Gastrocnemius medialis (tissue), 4 donors: ENCODE data around the gene ATF4. TPM values are rescaled to one million over a fixed set of nuclear protein-coding genes. Genes with fewer than 3 reads are reported as not detected.

Experiments
- ATAC-seq, 2 donors: fragments of 150-250 bp; one replicate each; pipeline ENCODE4 v1.9.1; 2016
- DNase-seq, 2 donors: peaks; one replicate each; pipeline ENCODE4 v3.0.0-alpha.2; 2019
- H3K27ac ChIP-seq, 4 donors: fragments of 200-600 bp; sonication (generic); 1 replicate in 1 of 4; 2 replicates in 3 of 4; pipeline ENCODE4 v1.5.1; 2016 to 2018; ENCODE audit warnings: mild to moderate bottlenecking in 2 of 4, moderate library complexity in 1 of 4
- H3K27me3 ChIP-seq, 3 donors: fragments of 200-600 bp; sonication (generic) in 2 of 3; 1 replicate in 1 of 3; 2 replicates in 2 of 3; pipeline versions ENCODE4 v1.5.1 to v1.6.0; 2016 to 2019; ENCODE audit warnings: mild to moderate bottlenecking in 1 of 3, moderate library complexity in 1 of 3
- H3K36me3 ChIP-seq, 2 donors: fragments of 200-600 bp; sonication (generic) in 1 of 2; one replicate each; pipeline ENCODE4 v1.5.1; 2017 to 2018
- H3K4me1 ChIP-seq, 2 donors: fragments of 200-600 bp; sonication (generic) in 1 of 2; one replicate each; pipeline ENCODE4 v1.5.1; 2016 to 2017; ENCODE audit warnings: mild to moderate bottlenecking in 2 of 2
- H3K4me3 ChIP-seq, 4 donors: fragments of 200-600 bp; sonication (generic) in 3 of 4; 1 replicate in 1 of 4; 2 replicates in 3 of 4; pipeline ENCODE4 v1.5.1; 2016 to 2019; ENCODE audit warnings: mild to moderate bottlenecking in 2 of 4
- H3K9me3 ChIP-seq, 3 donors: fragments of 200-600 bp; sonication (generic) in 2 of 3; 1 replicate in 1 of 3; 2 replicates in 2 of 3; pipeline ENCODE4 v1.5.1; 2016 to 2019
- CTCF ChIP-seq, 5 experiments: fragments of 450-650 bp in 3 of 5; fragments of 200-600 bp in 2 of 5; sonication (generic) in 2 of 5; IDR thresholded peaks in 4 of 5; conservative IDR thresholded peaks in 1 of 5; 1 replicate in 4 of 5; 2 replicates in 1 of 5; pipeline ENCODE4 v1.5.1; 2016 to 2019; ENCODE audit warnings: antibody characterized with exemption in 5 of 5, mild to moderate bottlenecking in 3 of 5, moderate library complexity in 3 of 5
- POLR2A ChIP-seq, 2 donors: fragments of 450-650 bp; IDR thresholded peaks; one replicate each; pipeline ENCODE4 v1.6.1; 2017; ENCODE audit warnings: antibody characterized with exemption in 2 of 2, mild to moderate bottlenecking in 2 of 2, moderate library complexity in 2 of 2
- in situ Hi-C, 4 donors: fragments of 200-750 bp; cut with MboI; loops; one replicate each; pipeline versions ENCODE4 v1.15.0 to v1.8.0; 2017; ENCODE audit warnings: low sequenced_read_pairs in 4 of 4
- intact Hi-C: fragments of 100-400 bp; cut with DNase I; formaldehyde crosslinking; loops from one replicate; pipeline ENCODE4 v1.15.1; 2023; ENCODE audit warnings: low total_unique reads
- total RNA-seq, 4 donors: library from RNA; depleted of rRNA; stranded (reverse); fragments of >200 nt; gene quantifications; one replicate each; pipeline versions ENCODE4 v1.1.0 to v1.2.3, GENCODE V29; 2016

Gene ATF4
- total RNA-seq, 4 donors from 2014 or later, result 480 to 666 (median 533) TPM

GRCh38 chr22:39491696-39492095, 28.7 kb upstream of the ATF4 start:
- DNase-seq, result no peak
- Histone ChIP-seq H3K9me3 (no peaks in the 10 kb centered on the region), H3K36me3 (no peaks in the 10 kb centered on the region), H3K27me3 (no peaks in the 10 kb centered on the region), H3K4me1 (peaks cover 0 to 7% of the 10 kb centered on the region in 2 donors), H3K27ac (no peak overlapping the region), H3K4me3 (no peak overlapping the region)
- intact Hi-C loops, result no loop called here
- in situ Hi-C loops, result no loop called here
- TF ChIP-seq POLR2A (IDR thresholded peaks at IDR 0.05) (no peak), CTCF (IDR thresholded peaks at IDR 0.05 in 4 of 5, conservative IDR thresholded peaks at IDR 0.05 in 1 of 5) (no peak)
- no peak for ATAC-seq

GRCh38 chr22:39492186-39492585, 28.2 kb upstream of the ATF4 start:
- no peak for DNase-seq
- Histone ChIP-seq H3K9me3 (no peaks in the 10 kb centered on the region), H3K36me3 (no peaks in the 10 kb centered on the region), H3K27ac (no peak overlapping the region), H3K27me3 (no peaks in the 10 kb centered on the region), H3K4me3 (no peak overlapping the region), H3K4me1 (peaks cover 0 to 12% of the 10 kb centered on the region in 2 donors)
- no peak for ATAC-seq
- TF ChIP-seq CTCF (IDR thresholded peaks at IDR 0.05 in 4 of 5, conservative IDR thresholded peaks at IDR 0.05 in 1 of 5) (no peak), POLR2A (IDR thresholded peaks at IDR 0.05) (no peak)
- intact Hi-C loops (no loop called here), in situ Hi-C loops (no loop called here)

DNA sequence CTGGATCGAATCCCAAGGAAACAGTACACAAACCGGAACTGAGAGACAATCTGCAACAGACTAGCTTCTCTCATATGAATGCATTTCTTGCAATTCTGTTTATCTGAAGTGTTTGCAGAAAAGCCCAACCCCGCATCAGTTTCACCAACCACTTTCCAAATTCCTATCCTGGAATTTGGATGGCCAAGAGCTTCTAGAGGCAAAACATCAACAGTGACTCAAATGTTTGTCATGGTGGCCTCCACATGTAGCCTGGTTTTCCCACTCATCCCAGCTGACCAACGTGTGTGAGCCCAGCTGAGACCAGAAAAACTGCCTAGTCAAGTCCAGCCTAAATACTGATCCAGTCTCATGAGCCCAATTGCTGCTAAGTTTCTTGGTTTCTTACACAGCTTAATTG, 26.6 kb upstream of the ATF4 start:
- intact Hi-C loops, result loop anchor here (1.0 kb wide), 1 partner anchor 36 kb away; no protein-coding TSS in a partner anchor
- DNase-seq (no peak), ATAC-seq (no peak)
- Histone ChIP-seq H3K27ac (no peak overlapping the region), H3K4me3 (no peak overlapping the region), H3K4me1 (peaks cover 0 to 17% of the 10 kb centered on the region in 2 donors), H3K9me3 (no peaks in the 10 kb centered on the region), H3K36me3 (no peaks in the 10 kb centered on the region), H3K27me3 (no peaks in the 10 kb centered on the region)
- TF ChIP-seq POLR2A (IDR thresholded peaks at IDR 0.05) (no peak), CTCF (IDR thresholded peaks at IDR 0.05 in 4 of 5, conservative IDR thresholded peaks at IDR 0.05 in 1 of 5) (no peak)
- in situ Hi-C loops, result no loop called here

- ATAC-seq, result no peak
- in situ Hi-C loops, result no loop called here
- H3K4me3 ChIP-seq, result no peak overlapping the region
- no peaks in the 10 kb centered on the region for H3K27me3 ChIP-seq
- no peaks in the 10 kb centered on the region for H3K9me3 ChIP-seq
- intact Hi-C loops, result loop anchor here (5.0 kb wide), 1 partner anchor 1262 kb away; no protein-coding TSS in a partner anchor
- H3K36me3 ChIP-seq, result no peaks in the 10 kb centered on the region
- DNase-seq, result no peak
- H3K4me1 ChIP-seq, result peaks cover 0 to 21% of the 10 kb centered on the region in 2 donors
- TF ChIP-seq POLR2A (IDR thresholded peaks at IDR 0.05), result no peak
- no peak for TF ChIP-seq CTCF (IDR thresholded peaks at IDR 0.05 in 4 of 5, conservative IDR thresholded peaks at IDR 0.05 in 1 of 5)
- H3K27ac ChIP-seq, result no peak overlapping the region
Observed at GRCh38 chr22:39494471-39495120, 25.8 kb upstream of the ATF4 start.
